RWPE2 (cell line): ENCODE results near the gene ACVR2A.
A peak's percentile ranks its signal among the peaks of the same experiment; 100 is the strongest.

Experiments used
- ATAC-seq: fragments of 200-7000 bp; cut with Tn5 transposase; 3 replicates; pipeline ENCODE4 v1.9.1; 2021; ENCODE audit warnings: low read depth
- DNase-seq: peaks from one replicate; pipeline ENCODE4 v3.0.0-alpha.2; 2020; ENCODE audit warnings: low spot score
- H3K27ac ChIP-seq: fragments of 450-650 bp; 2 replicates; pipeline ENCODE4 v1.5.1; 2017; ENCODE audit warnings: mild to moderate bottlenecking; ENCODE audit not compliant: poor library complexity, severe bottlenecking
- H3K27me3 ChIP-seq: fragments of 250-450 bp; sonication (Bioruptor Pico); 2 replicates; pipeline ENCODE4 v1.5.1; 2021; ENCODE audit warnings: mild to moderate bottlenecking, moderate library complexity; ENCODE audit not compliant: insufficient read depth, poor library complexity, severe bottlenecking
- H3K36me3 ChIP-seq: fragments of 250-450 bp; sonication (Bioruptor Pico); 2 replicates; pipeline ENCODE4 v1.5.1; 2020; ENCODE audit warnings: low read depth, mild to moderate bottlenecking, moderate library complexity
- H3K4me1 ChIP-seq: fragments of 250-450 bp; sonication (Bioruptor Pico); 2 replicates; pipeline ENCODE4 v1.5.1; 2021; ENCODE audit warnings: mild to moderate bottlenecking, moderate library complexity; ENCODE audit not compliant: insufficient read depth, poor library complexity, severe bottlenecking
- H3K4me3 ChIP-seq: fragments of 250-450 bp; sonication (Bioruptor Pico); 2 replicates; pipeline ENCODE4 v1.5.1; 2021; ENCODE audit warnings: mild to moderate bottlenecking, moderate library complexity; ENCODE audit not compliant: severe bottlenecking
- H3K9me3 ChIP-seq: fragments of 250-450 bp; sonication (Bioruptor Pico); 2 replicates; pipeline ENCODE4 v1.5.1; 2021; ENCODE audit warnings: mild to moderate bottlenecking, moderate library complexity; ENCODE audit not compliant: severe bottlenecking
- TF ChIP-seq, protein P1 (sequence below): fragments of 450-650 bp; IDR thresholded peaks from one replicate; pipeline ENCODE4 v1.5.1; 2017; ENCODE audit warnings: mild to moderate bottlenecking, moderate library complexity; ENCODE audit not compliant: poor library complexity, severe bottlenecking

The ACVR2A gene

DNA sequence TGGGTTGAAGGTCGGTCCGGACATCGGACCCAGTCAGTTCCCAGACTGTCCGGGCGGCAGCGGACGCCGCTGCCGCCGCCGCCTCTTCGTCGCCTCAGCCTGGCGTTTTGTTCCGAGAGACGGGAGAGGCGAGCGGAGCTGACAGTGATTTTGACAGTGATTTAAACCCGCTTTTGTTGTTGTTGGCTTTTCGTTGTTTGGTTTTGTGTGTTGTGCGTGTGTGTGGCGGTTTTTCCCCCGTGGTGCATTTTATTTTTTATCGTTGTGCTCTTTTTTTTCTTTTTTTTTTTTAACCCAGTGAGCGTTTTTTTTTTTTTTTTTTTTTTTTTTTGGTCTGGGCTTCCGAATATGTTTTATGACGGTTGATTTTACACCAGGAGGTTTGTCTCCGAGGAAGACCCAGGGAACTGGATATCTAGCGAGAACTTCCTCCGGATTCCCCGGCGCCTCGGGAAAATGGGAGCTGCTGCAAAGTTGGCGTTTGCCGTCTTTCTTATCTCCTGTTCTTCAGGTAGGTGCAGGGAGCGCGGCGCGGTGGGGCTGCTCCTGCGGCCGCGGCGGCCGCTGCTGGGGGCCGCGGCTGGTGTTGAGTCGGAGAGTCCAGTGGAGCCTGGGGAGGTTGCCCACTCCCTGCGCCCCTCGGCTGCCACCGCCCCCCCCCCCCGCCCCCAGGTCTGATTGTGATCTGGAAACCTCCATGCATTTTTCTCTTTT, at the start of gene ACVR2A:
Gene ACVR2A (plus strand): TSS at position 333 of the 714 bp plus-strand sequence. CDS start 124 bp downstream, at position 457.
- peak within 1 kb of the TSS; percentile 84 for H3K27ac ChIP-seq
- ATAC-seq = peak; percentile 21; the same call in 2 of the 3 replicates
- TF ChIP-seq, protein P1, sequence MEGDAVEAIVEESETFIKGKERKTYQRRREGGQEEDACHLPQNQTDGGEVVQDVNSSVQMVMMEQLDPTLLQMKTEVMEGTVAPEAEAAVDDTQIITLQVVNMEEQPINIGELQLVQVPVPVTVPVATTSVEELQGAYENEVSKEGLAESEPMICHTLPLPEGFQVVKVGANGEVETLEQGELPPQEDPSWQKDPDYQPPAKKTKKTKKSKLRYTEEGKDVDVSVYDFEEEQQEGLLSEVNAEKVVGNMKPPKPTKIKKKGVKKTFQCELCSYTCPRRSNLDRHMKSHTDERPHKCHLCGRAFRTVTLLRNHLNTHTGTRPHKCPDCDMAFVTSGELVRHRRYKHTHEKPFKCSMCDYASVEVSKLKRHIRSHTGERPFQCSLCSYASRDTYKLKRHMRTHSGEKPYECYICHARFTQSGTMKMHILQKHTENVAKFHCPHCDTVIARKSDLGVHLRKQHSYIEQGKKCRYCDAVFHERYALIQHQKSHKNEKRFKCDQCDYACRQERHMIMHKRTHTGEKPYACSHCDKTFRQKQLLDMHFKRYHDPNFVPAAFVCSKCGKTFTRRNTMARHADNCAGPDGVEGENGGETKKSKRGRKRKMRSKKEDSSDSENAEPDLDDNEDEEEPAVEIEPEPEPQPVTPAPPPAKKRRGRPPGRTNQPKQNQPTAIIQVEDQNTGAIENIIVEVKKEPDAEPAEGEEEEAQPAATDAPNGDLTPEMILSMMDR = no peak
- H3K4me3 ChIP-seq = peak within 1 kb of the TSS; percentile 99
- H3K4me1 ChIP-seq = peaks cover 17% of the 10 kb centered on the region
- no peak for DNase-seq
- no peaks in the 10 kb centered on the region for H3K36me3 ChIP-seq
- H3K9me3 ChIP-seq = no peaks in the 10 kb centered on the region
- no peaks in the 10 kb centered on the region for H3K27me3 ChIP-seq

DNA sequence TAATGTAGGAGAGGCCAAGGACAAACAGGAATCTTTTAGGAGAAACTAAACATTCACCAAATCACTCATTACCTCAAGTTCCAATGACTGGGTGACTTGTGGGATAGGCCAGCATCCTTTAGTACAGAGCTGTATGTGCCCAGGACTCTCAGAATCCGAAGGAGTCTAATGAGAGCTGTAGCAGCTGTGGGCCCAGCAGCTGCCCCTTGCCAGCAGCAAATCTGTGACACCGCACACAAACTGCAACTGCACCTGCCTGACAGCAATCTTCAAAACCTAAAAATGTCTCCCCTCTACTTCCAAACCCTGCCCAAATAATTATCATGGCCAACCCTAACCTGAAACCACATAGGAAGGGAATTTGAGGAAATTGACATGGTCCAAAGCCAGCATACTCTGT, 44.5 kb upstream of the ACVR2A start:
- Histone ChIP-seq H3K27me3 (peaks cover 7% of the 10 kb centered on the region), H3K4me1 (no peaks in the 10 kb centered on the region), H3K9me3 (no peaks in the 10 kb centered on the region), H3K4me3 (no peak overlapping the region), H3K27ac (no peak overlapping the region), H3K36me3 (no peaks in the 10 kb centered on the region)
- DNase-seq = no peak
- no peak for ATAC-seq
- TF ChIP-seq, protein P1 = no peak

DNA sequence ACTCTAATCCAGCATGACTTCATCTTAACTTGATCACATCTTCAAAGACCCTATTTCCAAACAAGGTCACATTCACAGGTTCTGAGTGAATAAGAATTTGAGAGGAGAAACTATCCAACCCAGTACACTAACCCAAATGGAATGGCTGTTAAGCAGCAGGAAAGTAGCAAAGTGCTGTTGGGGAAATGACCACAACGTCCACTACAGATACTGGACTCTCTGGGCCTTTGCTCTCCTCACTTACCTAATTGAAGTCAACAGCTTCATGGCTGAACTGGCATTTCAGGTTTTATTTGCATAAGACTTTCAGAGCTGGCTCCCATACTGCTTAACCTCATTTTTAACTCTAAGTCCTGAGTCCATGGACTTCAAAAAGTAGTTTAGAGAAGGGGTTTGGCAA, 38.0 kb upstream of the ACVR2A start:
- Histone ChIP-seq H3K27me3 (peaks cover 7% of the 10 kb centered on the region), H3K36me3 (no peaks in the 10 kb centered on the region), H3K9me3 (no peaks in the 10 kb centered on the region), H3K4me1 (no peaks in the 10 kb centered on the region), H3K4me3 (no peak overlapping the region), H3K27ac (no peak overlapping the region)
- DNase-seq (no peak), ATAC-seq (no peak)
- TF ChIP-seq, protein P1 = no peak

DNA sequence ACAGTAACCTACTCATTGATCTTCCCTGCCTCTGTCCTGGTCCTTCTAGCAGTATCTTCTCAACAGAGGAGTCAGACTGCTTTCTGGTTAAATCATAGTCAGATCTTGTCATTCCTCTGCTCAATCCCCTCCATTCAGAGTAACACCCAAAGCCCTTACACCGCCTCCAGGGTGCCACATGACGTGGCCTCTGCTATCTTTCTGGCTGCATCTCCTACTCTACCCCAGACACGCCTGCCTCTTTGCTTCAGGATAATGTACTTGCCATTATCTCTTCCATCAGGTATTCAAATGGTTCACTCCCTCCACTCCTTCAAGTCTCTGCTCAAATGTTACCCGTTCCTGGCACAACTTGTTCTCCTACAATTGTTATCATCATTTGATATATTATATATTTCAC, 36.3 kb upstream of the ACVR2A start:
- DNase-seq (no peak), ATAC-seq (no peak)
- Histone ChIP-seq H3K27me3 (peaks cover 6% of the 10 kb centered on the region), H3K4me1 (no peaks in the 10 kb centered on the region), H3K4me3 (no peak overlapping the region), H3K27ac (no peak overlapping the region), H3K9me3 (no peaks in the 10 kb centered on the region), H3K36me3 (no peaks in the 10 kb centered on the region)
- TF ChIP-seq, protein P1 = no peak
